DND-41 (cell line): ENCODE data around the gene MCTP2.

Source experiments
- EZH2 ChIP-seq: IDR thresholded peaks from 3 replicates; pipeline ENCODE4 v1.6.1; 2012; ENCODE audit warnings: borderline replicate concordance, low read depth, mild to moderate bottlenecking, moderate library complexity, low read length, inconsistent platforms; ENCODE audit not compliant: severe bottlenecking
- TF ChIP-seq, protein P1 (sequence below): IDR thresholded peaks from 2 replicates; pipeline ENCODE4 v1.5.1; 2012; ENCODE audit warnings: borderline replicate concordance, low read length, moderate library complexity, mild to moderate bottlenecking; ENCODE audit not compliant: poor library complexity, severe bottlenecking; ENCODE audit errors: extremely low read depth

DNA sequence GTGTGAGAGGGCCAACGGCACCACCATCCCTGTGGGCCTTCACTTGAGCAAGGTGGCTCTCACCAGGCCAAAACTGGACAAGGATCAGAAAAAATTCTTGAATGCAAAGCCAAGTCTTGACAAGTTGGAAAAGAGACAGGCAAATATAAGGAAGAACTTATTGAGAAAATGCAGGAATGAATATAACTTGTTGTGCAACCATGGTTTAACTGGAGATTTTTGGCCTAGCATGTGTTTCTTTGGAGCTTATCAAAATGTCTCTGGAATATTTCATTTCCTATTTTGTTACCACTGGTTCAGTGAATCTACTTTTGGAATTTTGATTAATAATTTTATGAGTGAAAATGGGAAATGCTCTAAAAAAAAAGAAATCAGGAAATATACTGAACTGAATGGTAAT lies 42.5 kb downstream of the MCTP2 start:
- no peak for TF ChIP-seq EZH2
- TF ChIP-seq, protein P1, sequence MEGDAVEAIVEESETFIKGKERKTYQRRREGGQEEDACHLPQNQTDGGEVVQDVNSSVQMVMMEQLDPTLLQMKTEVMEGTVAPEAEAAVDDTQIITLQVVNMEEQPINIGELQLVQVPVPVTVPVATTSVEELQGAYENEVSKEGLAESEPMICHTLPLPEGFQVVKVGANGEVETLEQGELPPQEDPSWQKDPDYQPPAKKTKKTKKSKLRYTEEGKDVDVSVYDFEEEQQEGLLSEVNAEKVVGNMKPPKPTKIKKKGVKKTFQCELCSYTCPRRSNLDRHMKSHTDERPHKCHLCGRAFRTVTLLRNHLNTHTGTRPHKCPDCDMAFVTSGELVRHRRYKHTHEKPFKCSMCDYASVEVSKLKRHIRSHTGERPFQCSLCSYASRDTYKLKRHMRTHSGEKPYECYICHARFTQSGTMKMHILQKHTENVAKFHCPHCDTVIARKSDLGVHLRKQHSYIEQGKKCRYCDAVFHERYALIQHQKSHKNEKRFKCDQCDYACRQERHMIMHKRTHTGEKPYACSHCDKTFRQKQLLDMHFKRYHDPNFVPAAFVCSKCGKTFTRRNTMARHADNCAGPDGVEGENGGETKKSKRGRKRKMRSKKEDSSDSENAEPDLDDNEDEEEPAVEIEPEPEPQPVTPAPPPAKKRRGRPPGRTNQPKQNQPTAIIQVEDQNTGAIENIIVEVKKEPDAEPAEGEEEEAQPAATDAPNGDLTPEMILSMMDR: no peak
